ENCODE data around the gene PTPRG. TPM values are rescaled to one million over a fixed set of nuclear protein-coding genes. Genes with fewer than 3 reads are reported as not detected.

The PTPRG gene
- total RNA-seq, 2 donors from 2014 or later = 76.5 to 108 TPM

DNA sequence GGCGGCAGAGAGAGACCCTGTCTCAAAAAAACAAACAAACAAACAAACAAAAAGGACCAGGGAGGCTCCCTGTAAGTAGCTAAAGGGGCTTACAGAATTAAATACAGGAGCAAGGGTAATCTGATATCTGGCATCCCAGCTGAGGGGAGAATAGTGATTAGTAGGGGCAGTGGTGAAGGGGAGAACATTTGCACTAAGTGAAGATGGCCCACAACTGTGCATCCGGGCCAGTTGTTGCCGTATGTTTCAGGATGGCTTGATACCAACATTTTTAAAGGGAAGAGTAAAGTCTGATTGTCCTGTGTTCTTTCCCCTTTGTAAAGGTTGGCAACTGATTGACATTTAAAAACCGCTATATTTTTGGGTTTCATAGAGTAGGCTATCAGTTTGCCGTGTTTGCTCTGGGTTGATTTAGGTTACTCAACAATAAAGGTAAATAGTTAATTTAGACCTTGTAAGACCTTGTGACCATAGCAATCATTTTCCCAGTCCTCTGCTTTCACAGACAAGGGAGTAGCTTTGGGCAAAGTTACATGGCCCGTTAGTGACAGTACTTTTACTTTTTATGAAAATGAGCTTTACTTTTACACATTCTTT lies 167.8 kb downstream of the PTPRG start:
- H3K9ac ChIP-seq (ENCODE audit: extremely low read depth, low read length, poor library complexity, severe bottlenecking) = no peak overlapping the region
- no peaks in the 10 kb centered on the region for H3K9me3 ChIP-seq (ENCODE audit: control insufficient read depth, low read length)
- Mint-ChIP-seq H3K4me3 (no peak overlapping the region), H3K27ac (peak overlapping the region; percentile 36), H3K27me3 (ENCODE audit: insufficient read depth) (no peaks in the 10 kb centered on the region), H3K4me1 (peaks cover 44% of the 10 kb centered on the region), H3K9me3 (no peaks in the 10 kb centered on the region), H3K36me3 (ENCODE audit: low read depth) (no peaks in the 10 kb centered on the region)
- no peak overlapping the region for H3K27ac ChIP-seq (ENCODE audit: low read depth, low read length)
- no peaks in the 10 kb centered on the region for H3K27me3 ChIP-seq (ENCODE audit: control insufficient read depth, insufficient read depth, low read length, poor library complexity, severe bottlenecking)
- TF ChIP-seq, protein P1, sequence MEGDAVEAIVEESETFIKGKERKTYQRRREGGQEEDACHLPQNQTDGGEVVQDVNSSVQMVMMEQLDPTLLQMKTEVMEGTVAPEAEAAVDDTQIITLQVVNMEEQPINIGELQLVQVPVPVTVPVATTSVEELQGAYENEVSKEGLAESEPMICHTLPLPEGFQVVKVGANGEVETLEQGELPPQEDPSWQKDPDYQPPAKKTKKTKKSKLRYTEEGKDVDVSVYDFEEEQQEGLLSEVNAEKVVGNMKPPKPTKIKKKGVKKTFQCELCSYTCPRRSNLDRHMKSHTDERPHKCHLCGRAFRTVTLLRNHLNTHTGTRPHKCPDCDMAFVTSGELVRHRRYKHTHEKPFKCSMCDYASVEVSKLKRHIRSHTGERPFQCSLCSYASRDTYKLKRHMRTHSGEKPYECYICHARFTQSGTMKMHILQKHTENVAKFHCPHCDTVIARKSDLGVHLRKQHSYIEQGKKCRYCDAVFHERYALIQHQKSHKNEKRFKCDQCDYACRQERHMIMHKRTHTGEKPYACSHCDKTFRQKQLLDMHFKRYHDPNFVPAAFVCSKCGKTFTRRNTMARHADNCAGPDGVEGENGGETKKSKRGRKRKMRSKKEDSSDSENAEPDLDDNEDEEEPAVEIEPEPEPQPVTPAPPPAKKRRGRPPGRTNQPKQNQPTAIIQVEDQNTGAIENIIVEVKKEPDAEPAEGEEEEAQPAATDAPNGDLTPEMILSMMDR (conservative IDR thresholded peaks at IDR 0.05) = no peak
- peaks cover 5% of the 10 kb centered on the region for H3K4me1 ChIP-seq (ENCODE audit: control insufficient read depth, insufficient read depth, low read length)
- no peaks in the 10 kb centered on the region for H3K36me3 ChIP-seq (ENCODE audit: control insufficient read depth, insufficient read depth, low read length)
- WGBS, 2 experiments (ENCODE audit: insufficient coverage in 1 of 2, insufficient read length in 1 of 2) = 95% methylated on average over 5 of the region's 6 CpGs; no CpG with 5 or more reads in 1 of the 2 experiments
- no peak overlapping the region for H3K4me3 ChIP-seq (ENCODE audit: low read length)
- DNase-seq = no peak

DNA sequence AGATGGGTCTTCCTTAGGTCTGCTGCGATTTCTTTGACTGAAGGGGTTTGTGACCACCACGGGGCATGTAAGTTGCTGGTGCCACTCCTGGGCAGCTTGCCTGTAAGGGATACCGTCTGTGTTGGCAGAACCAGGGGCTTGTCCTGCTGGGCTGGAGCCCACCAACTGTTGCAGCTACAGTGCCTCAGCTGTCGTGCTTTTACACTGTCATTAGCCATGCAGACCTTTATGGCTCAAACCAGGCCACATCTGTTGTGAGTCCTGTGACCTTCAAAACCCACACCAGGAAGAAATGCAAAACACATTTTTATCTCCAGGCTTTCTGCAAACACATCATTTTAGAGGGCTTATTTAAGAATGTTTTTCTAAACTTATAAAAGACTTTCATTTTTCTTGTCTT lies 168.7 kb downstream of the PTPRG start:
- H3K4me3 Mint-ChIP-seq = no peak overlapping the region

DNA sequence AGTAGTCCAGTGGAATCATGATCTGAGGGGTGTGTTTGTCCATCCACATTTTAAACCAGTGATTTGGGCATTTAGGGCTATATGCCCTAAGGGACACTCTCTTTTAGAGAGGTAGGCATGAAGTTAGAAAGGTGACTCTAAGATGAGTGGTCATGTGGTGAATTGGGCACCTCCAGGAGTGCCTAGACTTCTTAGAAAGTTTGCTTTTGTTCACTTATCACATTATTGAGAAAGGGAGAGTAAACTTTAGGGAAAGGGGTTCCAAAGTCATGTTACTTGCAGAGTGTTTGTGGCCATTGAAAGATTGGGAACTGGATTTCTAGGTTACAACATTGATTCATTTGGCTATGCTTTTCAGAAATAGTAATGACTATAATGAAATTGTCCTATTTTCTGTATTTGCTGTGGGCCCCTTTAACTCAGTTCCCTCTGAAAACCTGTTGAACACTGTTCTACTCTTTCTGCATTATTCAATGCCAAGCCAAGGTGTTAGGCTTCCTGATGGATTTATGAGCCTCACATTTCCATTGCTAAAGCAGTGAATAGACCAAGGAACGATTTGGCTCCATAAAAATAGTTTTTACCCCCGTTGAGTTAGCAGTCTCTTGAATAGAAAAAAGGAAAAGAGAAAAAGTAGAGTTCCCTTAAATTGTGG lies 169.3 kb downstream of the PTPRG start:
- H3K4me3 Mint-ChIP-seq = no peak overlapping the region
- no peaks in the 10 kb centered on the region for H3K27me3 Mint-ChIP-seq (ENCODE audit: insufficient read depth)
- 85 to 90% methylated on average over 2 of the region's 2 CpGs for whole genome bisulfite sequencing, 2 experiments (ENCODE audit: insufficient coverage in 1 of 2, insufficient read length in 1 of 2)
- no peaks in the 10 kb centered on the region for H3K36me3 Mint-ChIP-seq (ENCODE audit: low read depth)
- H3K9ac ChIP-seq (ENCODE audit: extremely low read depth, low read length, poor library complexity, severe bottlenecking) = no peak overlapping the region
- TF ChIP-seq, protein P1 (conservative IDR thresholded peaks at IDR 0.05) = no peak
- no peaks in the 10 kb centered on the region for H3K9me3 ChIP-seq (ENCODE audit: control insufficient read depth, low read length)
- no peak overlapping the region for H3K4me3 ChIP-seq (ENCODE audit: low read length)
- no peaks in the 10 kb centered on the region for H3K36me3 ChIP-seq (ENCODE audit: control insufficient read depth, insufficient read depth, low read length)
- no peaks in the 10 kb centered on the region for H3K27me3 ChIP-seq (ENCODE audit: control insufficient read depth, insufficient read depth, low read length, poor library complexity, severe bottlenecking)
- no peaks in the 10 kb centered on the region for H3K9me3 Mint-ChIP-seq
- no peak for DNase-seq
- peaks cover 40% of the 10 kb centered on the region for H3K4me1 Mint-ChIP-seq
- no peak overlapping the region for H3K27ac ChIP-seq (ENCODE audit: low read depth, low read length)
- H3K4me1 ChIP-seq (ENCODE audit: control insufficient read depth, insufficient read depth, low read length) = peaks cover 2% of the 10 kb centered on the region
- H3K27ac Mint-ChIP-seq = no peak overlapping the region

More for the DNA sequence above, 168.7 kb downstream of the PTPRG start:
- Histone ChIP-seq H3K27ac (ENCODE audit: low read depth, low read length) (no peak overlapping the region), H3K4me3 (ENCODE audit: low read length) (no peak overlapping the region), H3K4me1 (ENCODE audit: control insufficient read depth, insufficient read depth, low read length) (peaks cover 2% of the 10 kb centered on the region), H3K9ac (ENCODE audit: extremely low read depth, low read length, poor library complexity, severe bottlenecking) (no peak overlapping the region), H3K36me3 (ENCODE audit: control insufficient read depth, insufficient read depth, low read length) (no peaks in the 10 kb centered on the region), H3K9me3 (ENCODE audit: control insufficient read depth, low read length) (no peaks in the 10 kb centered on the region), H3K27me3 (ENCODE audit: control insufficient read depth, insufficient read depth, low read length, poor library complexity, severe bottlenecking) (no peaks in the 10 kb centered on the region)
- Mint-ChIP-seq H3K4me1 (peaks cover 40% of the 10 kb centered on the region), H3K9me3 (no peaks in the 10 kb centered on the region), H3K27ac (no peak overlapping the region), H3K27me3 (ENCODE audit: insufficient read depth) (no peaks in the 10 kb centered on the region), H3K36me3 (ENCODE audit: low read depth) (no peaks in the 10 kb centered on the region)
- DNase-seq = no peak
- 79 to 81% methylated on average over 3 to 4 of the region's 4 CpGs for WGBS, 2 experiments (ENCODE audit: insufficient coverage in 1 of 2, insufficient read length in 1 of 2)
- TF ChIP-seq, protein P1 (conservative IDR thresholded peaks at IDR 0.05) = no peak
